GM12892 (cell line): Measurements from ENCODE around the gene IP6K1.

Experiments used
- POLR2A ChIP-seq: IDR thresholded peaks from 2 replicates; pipeline ENCODE4 v1.6.1; 2011; ENCODE audit warnings: low read depth, low read length, control low read depth
- POLR2AphosphoS5 ChIP-seq: IDR thresholded peaks from 2 replicates; pipeline ENCODE4 v1.6.1; 2011; ENCODE audit warnings: low read depth, low read length, control low read depth

GRCh38 chr3:49807431-49808114, 21.2 kb upstream of the IP6K1 start:
- TF ChIP-seq POLR2A (no peak), POLR2AphosphoS5 (no peak)
